DND-41 (cell line): ENCODE results near the gene EIF1.

Experiments
- ATAC-seq: fragments of 200-7000 bp; cut with Tn5 transposase; 3 replicates; pipeline ENCODE4 v1.9.1; 2021; ENCODE audit warnings: low read depth; ENCODE audit not compliant: insufficient read depth
- DNase-seq: peaks from one replicate; pipeline ENCODE4 v3.0.0-alpha.2; 2020
- H2AFZ ChIP-seq: 2 replicates; pipeline ENCODE4 v1.6.0; 2012; ENCODE audit warnings: low read depth, low read length
- H3K27ac ChIP-seq: 2 replicates; pipeline ENCODE4 v1.5.1; 2012; ENCODE audit warnings: low read length, inconsistent platforms
- H3K27me3 ChIP-seq: fragments of 200-600 bp; sonication (generic); 2 replicates; pipeline ENCODE4 v1.6.0; 2012; ENCODE audit warnings: low read length, mild to moderate bottlenecking, inconsistent platforms; ENCODE audit not compliant: insufficient read depth, poor library complexity
- H3K36me3 ChIP-seq: 2 replicates; pipeline ENCODE4 v1.5.1; 2012; ENCODE audit warnings: low read length, inconsistent platforms; ENCODE audit not compliant: insufficient read depth
- H3K4me1 ChIP-seq: 2 replicates; pipeline ENCODE4 v1.5.1; 2012; ENCODE audit warnings: mild to moderate bottlenecking, low read length; ENCODE audit not compliant: insufficient read depth
- H3K4me2 ChIP-seq: 2 replicates; pipeline ENCODE4 v1.6.0; 2012; ENCODE audit warnings: mild to moderate bottlenecking, moderate library complexity, low read length, inconsistent platforms; ENCODE audit not compliant: insufficient read depth
- H3K4me3 ChIP-seq, 2 experiments: fragments of 200-600 bp in 1 of 2; shearing (Covaris generic) in 1 of 2; 2 replicates each; pipeline ENCODE4 v1.5.1; 2012 to 2016; ENCODE audit warnings: inconsistent platforms in 2 of 2, low read length in 2 of 2, mild to moderate bottlenecking in 2 of 2, low read depth in 1 of 2, moderate library complexity in 1 of 2
- H3K79me2 ChIP-seq: 2 replicates; pipeline ENCODE4 v1.6.0; 2012; ENCODE audit warnings: low read length, inconsistent platforms; ENCODE audit not compliant: insufficient read depth
- H3K9ac ChIP-seq: 2 replicates; pipeline ENCODE4 v1.6.0; 2012; ENCODE audit warnings: low read depth, mild to moderate bottlenecking, inconsistent platforms, low read length, moderate library complexity
- H3K9me3 ChIP-seq: 2 replicates; pipeline ENCODE4 v1.5.1; 2012; ENCODE audit warnings: low read length, moderate library complexity, mild to moderate bottlenecking, inconsistent platforms; ENCODE audit not compliant: insufficient read depth, severe bottlenecking
- H4K20me1 ChIP-seq: 2 replicates; pipeline ENCODE4 v1.6.0; 2012; ENCODE audit warnings: low read length; ENCODE audit not compliant: insufficient read depth
- EZH2 ChIP-seq: IDR thresholded peaks from 3 replicates; pipeline ENCODE4 v1.6.1; 2012; ENCODE audit warnings: borderline replicate concordance, low read depth, mild to moderate bottlenecking, moderate library complexity, low read length, inconsistent platforms; ENCODE audit not compliant: severe bottlenecking
- TF ChIP-seq, protein P1 (sequence below): IDR thresholded peaks from 2 replicates; pipeline ENCODE4 v1.5.1; 2012; ENCODE audit warnings: borderline replicate concordance, low read length, moderate library complexity, mild to moderate bottlenecking; ENCODE audit not compliant: poor library complexity, severe bottlenecking; ENCODE audit errors: extremely low read depth

The EIF1 gene

GRCh38 chr17:41663451-41664171 is 25.1 kb upstream of the EIF1 start:
- Histone ChIP-seq H3K4me2 (no peak overlapping the region), H3K36me3 (no peaks in the 10 kb centered on the region), H2AFZ (no peak overlapping the region), H3K27ac (no peak overlapping the region), H4K20me1 (no peaks in the 10 kb centered on the region), H3K4me3 (no peak overlapping the region), H3K27me3 (peaks cover 5% of the 10 kb centered on the region), H3K4me1 (peaks cover 26% of the 10 kb centered on the region), H3K9ac (no peak overlapping the region), H3K79me2 (no peaks in the 10 kb centered on the region), H3K9me3 (no peaks in the 10 kb centered on the region)
- TF ChIP-seq, protein P1, sequence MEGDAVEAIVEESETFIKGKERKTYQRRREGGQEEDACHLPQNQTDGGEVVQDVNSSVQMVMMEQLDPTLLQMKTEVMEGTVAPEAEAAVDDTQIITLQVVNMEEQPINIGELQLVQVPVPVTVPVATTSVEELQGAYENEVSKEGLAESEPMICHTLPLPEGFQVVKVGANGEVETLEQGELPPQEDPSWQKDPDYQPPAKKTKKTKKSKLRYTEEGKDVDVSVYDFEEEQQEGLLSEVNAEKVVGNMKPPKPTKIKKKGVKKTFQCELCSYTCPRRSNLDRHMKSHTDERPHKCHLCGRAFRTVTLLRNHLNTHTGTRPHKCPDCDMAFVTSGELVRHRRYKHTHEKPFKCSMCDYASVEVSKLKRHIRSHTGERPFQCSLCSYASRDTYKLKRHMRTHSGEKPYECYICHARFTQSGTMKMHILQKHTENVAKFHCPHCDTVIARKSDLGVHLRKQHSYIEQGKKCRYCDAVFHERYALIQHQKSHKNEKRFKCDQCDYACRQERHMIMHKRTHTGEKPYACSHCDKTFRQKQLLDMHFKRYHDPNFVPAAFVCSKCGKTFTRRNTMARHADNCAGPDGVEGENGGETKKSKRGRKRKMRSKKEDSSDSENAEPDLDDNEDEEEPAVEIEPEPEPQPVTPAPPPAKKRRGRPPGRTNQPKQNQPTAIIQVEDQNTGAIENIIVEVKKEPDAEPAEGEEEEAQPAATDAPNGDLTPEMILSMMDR, result no peak
- no peak for TF ChIP-seq EZH2
- DNase-seq (no peak), ATAC-seq (no peak)

- Histone ChIP-seq H3K79me2 (no peaks in the 10 kb centered on the region), H3K27me3 (peaks cover 5% of the 10 kb centered on the region), H3K9me3 (no peaks in the 10 kb centered on the region), H2AFZ (no peak overlapping the region), H3K4me1 (peaks cover 26% of the 10 kb centered on the region), H3K4me2 (no peak overlapping the region), H3K27ac (no peak overlapping the region), H3K9ac (no peak overlapping the region), H4K20me1 (no peaks in the 10 kb centered on the region), H3K36me3 (no peaks in the 10 kb centered on the region), H3K4me3 (no peak overlapping the region)
- no peak for DNase-seq
- ATAC-seq, result no peak
- TF ChIP-seq, protein P1, result no peak
- TF ChIP-seq EZH2, result no peak
These were observed 24.6 kb upstream of the EIF1 start for GRCh38 chr17:41664172-41664457.

DNA sequence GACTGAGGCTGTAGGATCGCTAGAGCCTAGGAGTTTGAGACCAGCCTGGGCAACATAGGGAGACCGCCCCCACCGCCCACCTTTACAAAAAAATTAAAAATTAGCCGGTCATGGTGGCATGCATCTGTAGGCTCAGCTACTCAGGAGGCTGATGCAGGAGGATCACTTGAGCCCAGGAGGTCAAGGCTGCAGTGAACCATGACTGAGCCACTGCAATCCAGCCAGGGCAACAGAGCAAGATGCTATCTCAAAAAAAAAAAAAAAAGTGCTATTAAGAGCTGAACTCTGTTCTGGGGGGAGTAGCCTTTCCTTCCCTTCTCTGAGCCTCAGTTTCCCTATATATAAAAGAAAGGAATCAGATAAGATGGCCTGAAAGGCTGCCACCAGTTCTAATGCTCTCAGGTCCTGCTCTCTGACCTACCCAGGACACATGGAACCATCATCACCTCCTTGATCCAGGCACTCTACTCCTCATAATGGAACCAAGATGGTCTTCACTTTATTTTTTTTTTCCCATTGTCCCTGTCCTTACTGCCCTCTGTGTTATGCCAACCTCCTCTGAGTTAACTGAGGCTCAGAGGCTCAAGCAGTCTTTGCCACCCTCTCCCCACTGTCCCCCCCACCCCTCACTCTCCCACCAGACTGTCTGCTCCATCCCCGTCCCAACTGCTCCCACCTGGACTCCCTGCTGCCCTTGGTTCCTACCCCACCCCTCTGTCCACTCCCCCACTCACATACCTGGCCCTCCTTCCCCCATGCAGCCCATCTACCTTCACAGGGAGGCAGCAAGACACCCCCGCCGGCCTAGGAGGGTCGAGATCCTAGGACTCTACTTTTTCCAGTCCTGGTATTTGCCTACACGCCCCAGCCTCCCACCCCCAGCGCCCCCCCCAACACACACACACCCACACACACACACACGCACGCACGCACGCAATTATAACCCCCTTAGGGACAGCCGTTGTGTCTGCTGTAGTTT is 23.8 kb upstream of the EIF1 start:
- no peaks in the 10 kb centered on the region for H4K20me1 ChIP-seq
- H3K79me2 ChIP-seq, result no peaks in the 10 kb centered on the region
- no peak overlapping the region for H3K27ac ChIP-seq
- peak overlapping the region; percentile 93 for H2AFZ ChIP-seq
- H3K27me3 ChIP-seq, result peaks cover 5% of the 10 kb centered on the region
- H3K4me3 ChIP-seq, result peak overlapping the region in 1 of 2 experiments; percentile 55; a peak in 2 of 4 replicates
- TF ChIP-seq EZH2, result no peak
- TF ChIP-seq, protein P1, result no peak
- peaks cover 26% of the 10 kb centered on the region for H3K4me1 ChIP-seq
- H3K9ac ChIP-seq, result peak overlapping the region; percentile 54
- ATAC-seq (no peak), DNase-seq (no peak)
- H3K9me3 ChIP-seq, result no peaks in the 10 kb centered on the region
- H3K4me2 ChIP-seq, result peak overlapping the region; percentile 83
- H3K36me3 ChIP-seq, result no peaks in the 10 kb centered on the region
